Mucosa of rectum (tissue), 2 donors: Measurements from ENCODE around the gene NUP85.
A peak's percentile ranks its signal among the peaks of the same experiment; 100 is the strongest.

ENCODE experiments used
- H3K27ac ChIP-seq, 2 donors: one replicate each; pipeline ENCODE4 v1.7.0; 2013; ENCODE audit warnings: inconsistent platforms in 2 of 2, low read depth in 2 of 2, low read length in 2 of 2
- H3K27me3 ChIP-seq, 2 donors: one replicate each; pipeline ENCODE4 v1.7.0; 2013; ENCODE audit warnings: low read length in 2 of 2; ENCODE audit not compliant: control insufficient read depth in 2 of 2, insufficient read depth in 2 of 2
- H3K36me3 ChIP-seq, 2 donors: one replicate each; pipeline ENCODE4 v1.7.0; 2013; ENCODE audit warnings: low read length in 2 of 2; ENCODE audit not compliant: control insufficient read depth in 2 of 2, insufficient read depth in 2 of 2
- H3K4me1 ChIP-seq, 2 donors: one replicate each; pipeline ENCODE4 v1.7.0; 2013; ENCODE audit warnings: low read length in 2 of 2, mild to moderate bottlenecking in 1 of 2; ENCODE audit not compliant: control insufficient read depth in 2 of 2, insufficient read depth in 2 of 2
- H3K4me3 ChIP-seq, 2 donors: one replicate each; pipeline ENCODE4 v1.7.0; 2013; ENCODE audit warnings: low read length in 2 of 2
- H3K9ac ChIP-seq, 2 donors: one replicate each; pipeline ENCODE4 v1.7.0; 2013; ENCODE audit warnings: low read length in 2 of 2, low read depth in 1 of 2, mild to moderate bottlenecking in 1 of 2
- H3K9me3 ChIP-seq, 2 donors: one replicate each; pipeline ENCODE4 v1.7.0; 2013; ENCODE audit warnings: low read length in 2 of 2; ENCODE audit not compliant: control insufficient read depth in 2 of 2
- donor health status: healthy.
- donor health status: Normal muscosa, but diverticular disease.

The NUP85 gene

DNA sequence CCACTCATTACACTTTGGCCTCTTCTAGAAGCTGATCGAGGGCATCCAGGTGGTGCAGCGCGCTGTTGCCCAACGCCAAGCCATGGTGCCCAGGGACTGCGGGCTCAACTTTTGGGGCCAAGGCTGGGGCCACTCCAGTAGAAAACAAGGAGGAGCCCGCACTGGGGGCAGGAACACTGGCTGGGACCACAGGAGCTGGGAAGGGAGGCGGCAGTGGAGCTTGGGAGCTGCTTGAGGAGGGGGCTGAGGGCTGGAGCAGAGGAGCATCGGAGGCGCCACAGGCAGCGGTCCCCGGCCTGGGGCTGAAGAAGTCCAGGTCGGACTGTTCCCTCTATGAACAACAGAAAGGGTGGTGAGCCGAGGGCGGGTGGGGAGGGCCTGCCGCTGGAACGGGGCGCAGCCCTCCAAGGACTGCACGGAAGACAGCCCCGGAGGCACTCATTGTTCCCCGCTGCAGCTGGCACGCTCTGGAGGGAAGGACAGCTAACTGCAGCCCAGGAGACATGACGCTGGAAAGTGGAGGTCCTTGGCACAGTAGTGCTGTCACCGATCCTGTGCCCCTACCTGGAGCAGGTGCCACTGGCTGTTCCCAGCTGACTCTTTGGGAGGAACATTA, 34.4 kb downstream of the NUP85 start:
- H3K9ac ChIP-seq = no peak overlapping the region
- peaks cover 86 to 87% of the 10 kb centered on the region in 2 donors for H3K36me3 ChIP-seq
- H3K4me3 ChIP-seq = no peak overlapping the region
- H3K4me1 ChIP-seq = peaks cover 0 to 3% of the 10 kb centered on the region in 2 donors
- no peaks in the 10 kb centered on the region for H3K27me3 ChIP-seq
- H3K27ac ChIP-seq = no peak overlapping the region
- H3K9me3 ChIP-seq = no peaks in the 10 kb centered on the region

DNA sequence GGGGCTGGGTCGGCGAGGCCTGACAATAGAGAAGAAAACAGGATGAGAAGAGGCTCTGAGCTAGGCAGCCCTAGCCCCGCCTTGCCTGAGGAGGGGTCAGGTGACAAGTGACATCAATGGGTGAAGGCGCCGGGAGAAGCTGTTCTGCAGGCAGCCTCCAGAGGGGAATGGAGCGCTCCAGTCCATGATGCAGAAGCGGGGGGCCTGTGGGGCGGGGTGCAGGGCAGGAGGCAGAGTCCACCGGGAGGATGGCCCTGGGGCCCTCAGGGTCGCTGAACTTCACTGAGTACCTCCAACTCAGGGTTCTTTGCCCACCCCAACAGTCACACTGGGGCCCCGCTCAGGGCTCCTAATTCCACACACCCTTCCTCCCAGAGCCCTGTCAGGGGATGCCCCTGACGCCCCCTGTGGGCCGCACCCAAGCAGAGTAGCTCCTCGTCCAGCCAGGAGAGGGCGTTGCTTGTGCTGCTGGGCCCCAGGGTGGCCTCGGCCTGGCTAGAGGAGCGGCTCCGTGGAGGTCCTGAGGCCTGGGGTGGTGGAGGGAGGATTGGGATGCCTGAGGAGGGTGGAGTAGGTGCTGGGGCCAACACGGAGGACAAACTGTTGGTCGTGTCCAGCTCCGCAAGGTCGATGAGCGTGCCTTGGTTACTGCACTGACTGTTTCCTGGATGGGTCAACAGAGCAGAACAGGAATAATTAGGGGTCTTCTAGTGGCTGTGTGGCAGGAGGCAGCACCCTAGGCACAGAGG, 35.1 kb downstream of the NUP85 start:
- H3K36me3 ChIP-seq = peaks cover 86 to 88% of the 10 kb centered on the region in 2 donors
- no peak overlapping the region for H3K27ac ChIP-seq
- no peak overlapping the region for H3K9ac ChIP-seq
- H3K4me1 ChIP-seq = peaks cover 0 to 4% of the 10 kb centered on the region in 2 donors
- H3K9me3 ChIP-seq = no peaks in the 10 kb centered on the region
- H3K27me3 ChIP-seq = no peaks in the 10 kb centered on the region
- H3K4me3 ChIP-seq = no peak overlapping the region

GRCh38 chr17:75241143-75241430, 35.6 kb downstream of the NUP85 start:
- H3K4me3 ChIP-seq = no peak overlapping the region
- H3K9me3 ChIP-seq = no peaks in the 10 kb centered on the region
- peaks cover 0 to 4% of the 10 kb centered on the region in 2 donors for H3K4me1 ChIP-seq
- peaks cover 89% of the 10 kb centered on the region in 2 donors for H3K36me3 ChIP-seq
- no peak overlapping the region for H3K27ac ChIP-seq
- H3K27me3 ChIP-seq = no peaks in the 10 kb centered on the region
- H3K9ac ChIP-seq = no peak overlapping the region

DNA sequence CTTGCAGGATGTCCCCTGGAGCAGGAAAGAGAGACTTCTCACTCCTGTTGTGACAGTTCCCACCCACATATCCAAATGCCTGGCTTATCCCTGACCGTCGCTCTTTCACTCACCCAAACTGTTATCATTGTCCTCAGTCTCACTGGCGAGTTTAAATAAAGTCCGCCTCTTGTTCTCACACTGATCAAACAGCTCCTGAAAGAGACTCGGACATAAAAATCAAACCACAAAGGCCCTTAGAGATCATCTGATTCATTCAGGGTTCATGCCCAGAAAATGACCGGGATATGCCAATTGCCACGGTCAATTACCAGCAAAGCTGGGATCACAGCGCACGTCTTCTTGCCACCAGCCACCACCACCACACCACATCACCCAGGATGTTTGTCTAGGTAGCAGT, 36.0 kb downstream of the NUP85 start:
- Histone ChIP-seq H3K4me1 (peaks cover 0 to 4% of the 10 kb centered on the region in 2 donors), H3K36me3 (peaks cover 89 to 90% of the 10 kb centered on the region in 2 donors), H3K9ac (no peak overlapping the region), H3K27ac (no peak overlapping the region), H3K27me3 (no peaks in the 10 kb centered on the region), H3K9me3 (no peaks in the 10 kb centered on the region), H3K4me3 (no peak overlapping the region)

DNA sequence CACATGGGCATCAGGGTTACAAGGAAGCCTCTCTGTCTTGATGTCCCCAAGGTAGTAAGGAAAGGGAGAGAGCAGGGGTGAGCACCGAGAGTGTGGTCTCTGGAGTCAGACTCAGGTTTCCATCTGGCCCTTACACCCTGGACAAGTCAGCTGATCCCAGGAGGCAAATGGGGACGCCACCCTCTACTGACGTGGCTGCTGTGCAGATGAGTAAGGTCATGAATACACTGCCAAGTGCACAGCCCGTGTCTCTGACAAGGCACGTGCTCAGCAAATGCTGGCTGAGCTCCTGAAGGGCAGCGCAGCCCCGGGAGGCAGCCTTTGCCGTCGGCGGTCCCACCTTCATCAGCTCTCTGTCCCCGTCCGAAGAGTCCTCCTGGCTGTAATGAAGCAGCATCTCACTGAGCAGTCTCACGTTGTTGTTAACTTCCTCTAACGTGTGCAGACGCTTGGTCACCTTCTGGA, 36.5 kb downstream of the NUP85 start:
- H3K27ac ChIP-seq = peak overlapping the region in 1 of 2 donors; percentile 38
- peaks cover 86 to 88% of the 10 kb centered on the region in 2 donors for H3K36me3 ChIP-seq
- H3K9ac ChIP-seq = peak overlapping the region in 1 of 2 donors; percentile 14
- no peaks in the 10 kb centered on the region for H3K9me3 ChIP-seq
- no peak overlapping the region for H3K4me3 ChIP-seq
- peaks cover 0 to 4% of the 10 kb centered on the region in 2 donors for H3K4me1 ChIP-seq
- H3K27me3 ChIP-seq = no peaks in the 10 kb centered on the region

DNA sequence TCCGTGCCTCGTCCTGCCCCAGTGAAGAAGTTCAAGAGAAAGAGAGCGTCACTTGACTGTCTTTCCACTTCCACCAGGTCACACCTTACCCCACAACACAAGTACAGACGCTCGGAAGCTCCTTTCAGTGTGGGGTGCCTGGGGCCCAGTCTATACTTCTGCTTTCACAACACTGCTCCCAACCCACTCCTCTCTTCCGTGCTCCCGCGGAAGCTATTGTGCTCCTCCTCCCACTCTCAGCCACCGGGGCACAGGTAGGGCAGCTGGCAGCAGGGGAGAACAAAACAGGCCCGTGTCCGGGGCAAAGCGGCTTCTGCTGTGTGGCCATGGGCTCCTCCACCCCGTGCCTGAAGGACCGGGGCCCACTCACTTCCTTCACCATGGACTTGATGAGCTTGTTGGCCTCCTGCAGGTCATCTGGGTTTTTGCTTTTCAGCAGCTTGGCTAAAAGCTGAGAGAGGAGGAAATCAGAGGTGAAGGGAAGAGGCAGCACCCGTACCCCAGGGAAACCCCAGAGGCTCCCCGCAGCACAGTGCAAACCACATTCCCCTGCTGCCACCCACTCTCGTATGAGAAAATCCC, 37.1 kb downstream of the NUP85 start:
- no peak overlapping the region for H3K4me3 ChIP-seq
- peaks cover 81 to 82% of the 10 kb centered on the region in 2 donors for H3K36me3 ChIP-seq
- H3K27ac ChIP-seq = peak overlapping the region in 1 of 2 donors; percentile 38
- no peaks in the 10 kb centered on the region for H3K9me3 ChIP-seq
- no peaks in the 10 kb centered on the region for H3K27me3 ChIP-seq
- peaks cover 0 to 4% of the 10 kb centered on the region in 2 donors for H3K4me1 ChIP-seq
- H3K9ac ChIP-seq = peak overlapping the region in 1 of 2 donors; percentile 14

DNA sequence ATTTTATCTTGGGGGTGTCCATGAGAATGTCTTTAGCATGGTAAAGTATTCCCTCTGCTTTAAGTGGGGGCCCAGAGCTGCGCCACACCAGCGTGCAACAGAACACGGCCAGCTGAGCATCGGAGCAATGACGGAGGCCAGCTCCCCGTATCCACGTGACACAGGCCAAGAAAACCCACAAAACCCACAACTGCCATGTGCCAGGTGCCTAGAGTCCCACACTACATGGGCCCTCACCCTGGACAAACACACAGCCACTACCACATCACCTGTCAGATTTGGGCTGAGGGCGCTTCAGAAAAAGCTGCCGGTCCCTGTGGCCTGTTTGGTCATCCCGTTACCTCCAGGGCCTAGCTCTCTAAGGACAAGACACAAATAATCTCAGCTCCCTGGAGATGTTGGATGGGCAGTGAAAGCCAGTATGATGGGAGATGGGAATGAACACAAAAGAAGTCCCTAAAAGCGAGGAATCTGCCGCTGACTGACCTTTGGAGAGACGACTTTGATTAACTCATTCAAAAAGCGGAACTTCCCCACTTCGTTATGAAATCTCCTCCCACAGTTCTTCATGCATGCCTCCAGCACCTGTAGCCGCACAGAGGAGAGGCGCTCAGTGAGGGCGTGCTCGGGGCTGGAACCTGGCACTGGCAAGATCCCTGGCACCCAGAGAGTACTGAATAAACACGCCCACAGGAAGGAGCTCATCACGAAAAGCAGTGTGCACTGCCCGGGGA, 38.8 kb downstream of the NUP85 start:
- H3K27me3 ChIP-seq = no peaks in the 10 kb centered on the region

GRCh38 chr17:75245011-75245410, 39.5 kb downstream of the NUP85 start:
- Histone ChIP-seq H3K36me3 (peaks cover 63% of the 10 kb centered on the region in 2 donors), H3K9ac (no peak overlapping the region)

More for the DNA sequence above, 38.8 kb downstream of the NUP85 start:
- H3K4me3 ChIP-seq = no peak overlapping the region
- H3K9me3 ChIP-seq = no peaks in the 10 kb centered on the region
- no peak overlapping the region for H3K9ac ChIP-seq
- H3K4me1 ChIP-seq = peaks cover 0 to 4% of the 10 kb centered on the region in 2 donors
- no peak overlapping the region for H3K27ac ChIP-seq
- peaks cover 65 to 69% of the 10 kb centered on the region in 2 donors for H3K36me3 ChIP-seq

GRCh38 chr17:75246404-75246803, 40.9 kb downstream of the NUP85 start:
- Histone ChIP-seq H3K27me3 (no peaks in the 10 kb centered on the region), H3K4me1 (peaks cover 4 to 13% of the 10 kb centered on the region in 2 donors), H3K27ac (no peak overlapping the region), H3K36me3 (peaks cover 50% of the 10 kb centered on the region in 2 donors), H3K9ac (no peak overlapping the region), H3K9me3 (no peaks in the 10 kb centered on the region), H3K4me3 (no peak overlapping the region)

More at GRCh38 chr17:75245011-75245410, 39.5 kb downstream of the NUP85 start:
- Histone ChIP-seq H3K27me3 (no peaks in the 10 kb centered on the region), H3K4me3 (no peak overlapping the region), H3K4me1 (peaks cover 2 to 10% of the 10 kb centered on the region in 2 donors), H3K27ac (no peak overlapping the region), H3K9me3 (no peaks in the 10 kb centered on the region)
